ENCODE results near the gene SPATA2. TPM values are rescaled to one million over a fixed set of nuclear protein-coding genes. Genes with fewer than 3 reads are reported as not detected.
"Not testable (repeated sequence)": the region's sequence is repeated elsewhere in the genome, so short reads cannot be mapped to it uniquely, and the experiment has no call there.

Gene SPATA2
- total and polyA plus RNA-seq, 4 donors = 2.9 to 5.8 (median 4.3) TPM

DNA sequence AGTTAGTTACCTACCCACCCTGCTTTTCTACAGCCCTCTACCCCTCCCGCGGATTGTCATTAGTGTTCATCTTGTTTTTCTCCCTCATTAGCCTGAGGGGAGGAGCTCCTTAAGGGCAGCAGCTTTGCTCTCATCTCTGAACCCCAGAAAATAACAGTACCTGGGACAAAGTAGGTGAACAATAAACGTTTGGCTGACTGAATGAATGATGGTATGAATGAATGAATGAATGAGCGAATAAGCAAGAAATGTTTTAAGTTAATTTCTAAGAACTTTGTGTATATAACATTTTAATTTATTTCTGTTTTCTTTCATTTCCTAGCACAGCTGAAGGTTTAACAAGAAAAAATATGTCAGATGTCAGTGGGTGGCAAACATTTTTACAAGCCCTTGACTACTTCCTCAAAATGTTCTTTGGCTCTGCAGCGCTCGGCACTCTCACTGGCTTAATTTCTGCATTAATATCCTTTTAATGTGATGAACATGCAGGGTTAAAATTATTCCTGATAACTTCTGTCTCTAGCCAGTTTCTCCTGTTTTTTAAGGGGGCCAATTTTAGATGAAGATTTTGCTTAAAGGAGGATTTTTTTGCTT, 52.6 kb downstream of the SPATA2 start:
- Histone ChIP-seq H3K4me3 (ENCODE audit: low read length in 2 of 2) (no peak overlapping the region), H3K36me3 (ENCODE audit: control insufficient read depth in 1 of 2, insufficient read depth in 2 of 2, low read length in 1 of 2) (no peaks in the 10 kb centered on the region), H3K27me3 (ENCODE audit: control insufficient read depth in 1 of 2, insufficient read depth in 2 of 2, low read length in 1 of 2) (no peaks in the 10 kb centered on the region), H3K4me1 (ENCODE audit: control insufficient read depth in 1 of 2, insufficient read depth in 2 of 2, low read length in 2 of 2) (peaks cover 0 to 2% of the 10 kb centered on the region in 2 donors), H3K9me3 (ENCODE audit: control insufficient read depth, low read length) (no peaks in the 10 kb centered on the region), H3K27ac (ENCODE audit: low read depth in 1 of 2, low read length in 2 of 2) (no peak overlapping the region)
- 88 to 95% methylated on average over 6 of the region's 6 CpGs for WGBS, 2 donors
- ATAC-seq (ENCODE audit: low FRiP score) = no peak
- no peak for DNase-seq
- intact Hi-C loops (cut with DNase I) = no loop called here

DNA sequence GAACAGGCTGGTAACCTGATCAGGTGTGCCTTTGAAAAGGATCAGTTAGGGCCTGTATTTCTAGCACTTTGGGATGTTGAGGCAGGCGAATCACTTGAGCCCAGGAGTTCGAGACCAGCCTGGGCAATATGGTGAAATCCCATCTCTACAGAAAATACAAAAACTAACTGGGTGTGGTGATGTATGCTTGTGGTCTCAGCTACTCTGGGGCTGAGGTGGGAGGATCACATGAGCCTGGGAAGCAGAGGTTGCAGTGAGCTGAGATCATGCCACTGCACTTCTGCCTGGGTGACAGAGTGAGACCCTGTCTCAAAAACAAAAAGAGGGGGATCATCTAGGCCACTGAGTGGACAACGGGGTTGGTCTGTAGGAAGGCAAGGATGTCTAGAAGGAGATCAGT, 54.1 kb downstream of the SPATA2 start:
- H3K36me3 ChIP-seq (ENCODE audit: control insufficient read depth in 1 of 2, insufficient read depth in 2 of 2, low read length in 1 of 2); H3K4me1 ChIP-seq (ENCODE audit: control insufficient read depth in 1 of 2, insufficient read depth in 2 of 2, low read length in 2 of 2); DNase-seq; ATAC-seq (ENCODE audit: low FRiP score); H3K4me3 ChIP-seq (ENCODE audit: low read length in 2 of 2); intact Hi-C loops (cut with DNase I); H3K9me3 ChIP-seq (ENCODE audit: control insufficient read depth, low read length); H3K27me3 ChIP-seq (ENCODE audit: control insufficient read depth in 1 of 2, insufficient read depth in 2 of 2, low read length in 1 of 2): not testable (repeated sequence)
- peak overlapping the region in 1 of 2 donors; percentile 54 for H3K27ac ChIP-seq (ENCODE audit: low read depth in 1 of 2, low read length in 2 of 2)
- 95 to 96% methylated on average over 3 of the region's 3 CpGs for WGBS, 2 donors

DNA sequence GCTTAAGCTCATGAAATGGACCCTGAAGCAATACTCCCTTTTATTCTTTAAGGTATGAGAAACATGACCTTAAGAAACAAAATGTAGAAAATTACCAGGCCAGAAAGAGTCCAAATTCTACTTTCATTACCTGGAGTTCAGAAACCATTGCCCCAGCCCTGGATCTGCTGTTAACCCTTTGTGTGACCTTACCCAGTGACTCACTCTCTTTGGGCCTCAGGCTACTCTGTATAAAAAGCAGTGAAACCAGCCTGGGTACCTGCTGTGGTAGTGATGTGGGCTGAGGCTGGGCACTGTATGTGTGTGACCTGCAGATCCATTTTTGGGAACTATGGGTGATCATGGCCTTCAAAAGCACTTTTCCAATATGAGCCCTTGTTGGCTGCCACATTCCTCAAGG, 55.5 kb downstream of the SPATA2 start:
- no peak for ATAC-seq (ENCODE audit: low FRiP score)
- Histone ChIP-seq H3K9me3 (ENCODE audit: control insufficient read depth, low read length) (no peaks in the 10 kb centered on the region), H3K36me3 (ENCODE audit: control insufficient read depth in 1 of 2, insufficient read depth in 2 of 2, low read length in 1 of 2) (no peaks in the 10 kb centered on the region), H3K4me1 (ENCODE audit: control insufficient read depth in 1 of 2, insufficient read depth in 2 of 2, low read length in 2 of 2) (peaks cover 0 to 2% of the 10 kb centered on the region in 2 donors), H3K27me3 (ENCODE audit: control insufficient read depth in 1 of 2, insufficient read depth in 2 of 2, low read length in 1 of 2) (no peaks in the 10 kb centered on the region), H3K4me3 (ENCODE audit: low read length in 2 of 2) (no peak overlapping the region), H3K27ac (ENCODE audit: low read depth in 1 of 2, low read length in 2 of 2) (peak overlapping the region in 1 of 2 donors; percentile 67)
- DNase-seq = no peak
- intact Hi-C loops (cut with DNase I) = no loop called here

DNA sequence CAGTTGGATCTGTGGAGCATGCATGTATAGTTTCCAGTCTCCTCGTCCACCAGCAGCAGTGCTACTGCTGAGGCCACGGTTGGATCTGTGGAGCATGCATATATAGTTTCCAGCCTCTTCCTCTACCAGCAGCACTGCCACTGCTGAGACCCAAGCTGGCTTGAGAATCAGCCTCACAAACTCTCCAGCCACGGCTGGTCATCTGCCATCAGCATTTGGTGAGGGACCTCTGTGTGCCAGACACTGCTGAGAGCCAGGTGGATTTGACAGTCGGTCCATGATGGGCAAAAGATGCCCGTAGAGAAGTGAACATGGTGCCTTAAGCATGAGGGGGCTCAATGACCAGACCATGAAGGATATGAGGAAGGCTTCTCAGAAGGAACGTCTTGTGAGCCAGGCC, 56.3 kb downstream of the SPATA2 start:
- H3K4me3 ChIP-seq (ENCODE audit: low read length in 2 of 2) = no peak overlapping the region
- no peaks in the 10 kb centered on the region for H3K9me3 ChIP-seq (ENCODE audit: control insufficient read depth, low read length)
- H3K4me1 ChIP-seq (ENCODE audit: control insufficient read depth in 1 of 2, insufficient read depth in 2 of 2, low read length in 2 of 2) = peaks cover 0 to 2% of the 10 kb centered on the region in 2 donors
- no peaks in the 10 kb centered on the region for H3K27me3 ChIP-seq (ENCODE audit: control insufficient read depth in 1 of 2, insufficient read depth in 2 of 2, low read length in 1 of 2)
- ATAC-seq (ENCODE audit: low FRiP score) = no peak
- peak overlapping the region; percentile 80 to 84 for H3K27ac ChIP-seq (ENCODE audit: low read depth in 1 of 2, low read length in 2 of 2)
- H3K36me3 ChIP-seq (ENCODE audit: control insufficient read depth in 1 of 2, insufficient read depth in 2 of 2, low read length in 1 of 2) = no peaks in the 10 kb centered on the region
- 27 to 31% methylated on average over 6 of the region's 6 CpGs for WGBS, 2 donors
- DNase-seq = no peak
- intact Hi-C loops (cut with DNase I) = no loop called here

DNA sequence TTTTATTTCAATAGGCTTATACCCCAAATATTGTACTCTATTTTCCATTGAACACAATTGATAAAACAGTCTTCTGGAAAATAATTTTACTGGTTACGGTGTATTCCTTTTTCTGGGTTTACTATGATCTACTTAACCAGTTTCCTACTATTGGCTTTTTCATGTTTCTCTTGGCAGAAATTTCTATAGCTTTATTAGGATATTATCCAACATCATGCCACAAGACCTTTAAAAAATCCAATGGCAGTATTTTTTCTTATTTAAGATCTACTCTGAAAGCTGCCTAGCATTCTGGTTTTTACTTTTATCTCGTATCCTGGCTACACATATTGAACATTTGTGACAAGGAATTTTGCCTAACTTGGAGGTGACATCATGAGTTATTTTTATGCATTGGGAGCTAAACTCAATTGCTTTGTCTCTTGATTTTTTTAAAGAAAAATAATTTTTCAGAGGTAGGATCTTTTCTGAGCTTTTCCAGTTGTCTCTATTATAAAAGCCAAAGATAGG, 57.2 kb downstream of the SPATA2 start:
- ATAC-seq (ENCODE audit: low FRiP score) = no peak
- Histone ChIP-seq H3K36me3 (ENCODE audit: control insufficient read depth in 1 of 2, insufficient read depth in 2 of 2, low read length in 1 of 2) (no peaks in the 10 kb centered on the region), H3K27ac (ENCODE audit: low read depth in 1 of 2, low read length in 2 of 2) (no peak overlapping the region), H3K4me3 (ENCODE audit: low read length in 2 of 2) (no peak overlapping the region), H3K4me1 (ENCODE audit: control insufficient read depth in 1 of 2, insufficient read depth in 2 of 2, low read length in 2 of 2) (peaks cover 2 to 4% of the 10 kb centered on the region in 2 donors), H3K9me3 (ENCODE audit: control insufficient read depth, low read length) (no peaks in the 10 kb centered on the region), H3K27me3 (ENCODE audit: control insufficient read depth in 1 of 2, insufficient read depth in 2 of 2, low read length in 1 of 2) (no peaks in the 10 kb centered on the region)
- 3 to 11% methylated on average over 2 of the region's 2 CpGs for WGBS, 2 donors
- DNase-seq = no peak
- intact Hi-C loops (cut with DNase I) = no loop called here

DNA sequence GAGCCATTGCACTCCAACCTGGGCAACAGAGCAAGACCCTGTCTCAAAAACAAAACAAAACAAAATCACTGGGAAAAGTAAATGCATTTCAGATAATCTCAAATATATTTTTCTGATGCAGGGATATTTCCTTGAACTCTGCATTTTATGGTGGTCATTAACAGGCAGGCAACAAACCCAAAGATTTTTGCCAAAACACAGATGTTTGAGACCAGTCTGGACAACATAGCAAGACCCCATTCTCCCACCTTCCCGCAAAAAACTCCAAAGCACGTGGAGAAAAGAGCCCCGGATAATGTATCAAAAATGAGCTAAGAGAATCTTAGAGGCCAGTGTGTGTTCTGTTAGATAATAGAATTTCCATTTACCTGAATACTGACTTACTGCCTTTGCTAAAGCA, 58.4 kb downstream of the SPATA2 start:
- no peaks in the 10 kb centered on the region for H3K27me3 ChIP-seq (ENCODE audit: control insufficient read depth in 1 of 2, insufficient read depth in 2 of 2, low read length in 1 of 2)
- 97% methylated on average over 3 of the region's 3 CpGs for WGBS, 2 donors
- no peaks in the 10 kb centered on the region for H3K36me3 ChIP-seq (ENCODE audit: control insufficient read depth in 1 of 2, insufficient read depth in 2 of 2, low read length in 1 of 2)
- no peaks in the 10 kb centered on the region for H3K9me3 ChIP-seq (ENCODE audit: control insufficient read depth, low read length)
- no peak overlapping the region for H3K27ac ChIP-seq (ENCODE audit: low read depth in 1 of 2, low read length in 2 of 2)
- intact Hi-C loops (cut with DNase I) = no loop called here
- DNase-seq = no peak
- no peak for ATAC-seq (ENCODE audit: low FRiP score)
- no peak overlapping the region for H3K4me3 ChIP-seq (ENCODE audit: low read length in 2 of 2)
- peaks cover 2 to 7% of the 10 kb centered on the region in 2 donors for H3K4me1 ChIP-seq (ENCODE audit: control insufficient read depth in 1 of 2, insufficient read depth in 2 of 2, low read length in 2 of 2)

DNA sequence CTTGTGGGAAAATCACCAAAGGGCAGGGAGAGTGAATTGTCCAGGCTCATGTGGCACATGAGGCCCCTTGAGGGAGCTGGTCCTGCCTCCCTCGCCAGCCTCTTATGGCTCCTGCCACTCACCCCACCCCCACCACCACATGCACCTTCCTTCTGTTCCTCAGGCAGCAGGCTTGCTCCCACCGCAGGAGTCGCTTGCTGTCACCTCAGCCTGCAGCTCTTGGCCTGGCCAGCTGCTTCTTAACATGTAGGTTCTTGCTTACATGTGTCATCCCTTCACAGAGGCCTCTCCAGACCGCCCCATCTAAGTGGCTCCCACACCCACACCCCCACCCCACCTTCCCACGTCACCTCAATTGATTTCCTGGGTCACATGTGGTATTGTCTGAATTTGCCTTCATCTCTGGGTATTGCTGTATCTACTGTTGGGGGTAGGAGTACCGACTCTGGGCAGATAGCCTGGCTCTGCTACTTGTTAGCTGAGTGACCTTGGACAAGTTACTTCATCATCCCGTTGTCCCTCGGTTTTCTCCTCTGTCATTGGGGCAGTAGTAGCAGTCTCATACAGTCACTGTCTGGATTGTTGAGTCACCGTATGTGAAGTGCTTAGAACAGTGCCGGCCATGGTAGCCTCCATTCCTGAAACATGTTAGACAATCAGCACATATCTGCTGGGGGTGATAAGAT, 61.0 kb downstream of the SPATA2 start:
- Histone ChIP-seq H3K27ac (ENCODE audit: low read depth in 1 of 2, low read length in 2 of 2) (peak overlapping the region in 1 of 2 donors; percentile 38), H3K36me3 (ENCODE audit: control insufficient read depth in 1 of 2, insufficient read depth in 2 of 2, low read length in 1 of 2) (no peaks in the 10 kb centered on the region), H3K4me1 (ENCODE audit: control insufficient read depth in 1 of 2, insufficient read depth in 2 of 2, low read length in 2 of 2) (peaks cover 5 to 14% of the 10 kb centered on the region in 2 donors), H3K9me3 (ENCODE audit: control insufficient read depth, low read length) (no peaks in the 10 kb centered on the region), H3K4me3 (ENCODE audit: low read length in 2 of 2) (no peak overlapping the region), H3K27me3 (ENCODE audit: control insufficient read depth in 1 of 2, insufficient read depth in 2 of 2, low read length in 1 of 2) (no peaks in the 10 kb centered on the region)
- ATAC-seq (ENCODE audit: low FRiP score) = no peak
- no peak for DNase-seq
- 87 to 88% methylated on average over 10 of the region's 10 CpGs for WGBS, 2 donors
- intact Hi-C loops (cut with DNase I) = loop anchor here in 1 of 2 donors (5.0 kb wide), 2 partner anchors 33 to 242 kb away; no protein-coding TSS in a partner anchor

DNA sequence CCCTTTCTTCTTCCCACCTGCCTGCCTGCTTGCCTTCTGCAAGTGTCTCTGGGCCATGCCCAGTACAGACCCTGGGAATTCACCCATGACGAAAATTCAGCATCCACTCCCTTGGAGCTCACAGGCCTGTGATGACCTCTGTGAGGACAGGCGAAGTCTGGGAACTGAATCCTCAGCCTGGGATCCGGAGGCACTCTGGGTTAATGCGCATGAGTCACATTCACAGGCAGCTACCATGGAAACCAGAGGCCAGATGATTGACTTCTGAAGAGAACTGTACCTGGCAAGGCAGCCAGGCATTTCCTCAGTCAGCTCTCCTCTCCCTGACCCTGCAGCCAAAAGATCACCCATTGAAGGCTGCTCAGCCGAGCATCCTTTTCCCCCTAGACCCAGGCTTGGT, 61.7 kb downstream of the SPATA2 start:
- H3K4me1 ChIP-seq (ENCODE audit: control insufficient read depth in 1 of 2, insufficient read depth in 2 of 2, low read length in 2 of 2) = peaks cover 3 to 14% of the 10 kb centered on the region in 2 donors
- peak overlapping the region in 1 of 2 donors; percentile 69 for H3K27ac ChIP-seq (ENCODE audit: low read depth in 1 of 2, low read length in 2 of 2)
- no peak overlapping the region for H3K4me3 ChIP-seq (ENCODE audit: low read length in 2 of 2)
- DNase-seq (peak in 1 of 2 donors; percentile 69), ATAC-seq (ENCODE audit: low FRiP score) (peak; percentile 35)
- WGBS, 2 donors = 15 to 19% methylated on average over 5 of the region's 5 CpGs
- H3K9me3 ChIP-seq (ENCODE audit: control insufficient read depth, low read length) = no peaks in the 10 kb centered on the region
- H3K27me3 ChIP-seq (ENCODE audit: control insufficient read depth in 1 of 2, insufficient read depth in 2 of 2, low read length in 1 of 2) = no peaks in the 10 kb centered on the region
- intact Hi-C loops (cut with DNase I) = loop anchor here in 1 of 2 donors (5.0 kb wide), 2 partner anchors 34 to 241 kb away; no protein-coding TSS in a partner anchor
- no peaks in the 10 kb centered on the region for H3K36me3 ChIP-seq (ENCODE audit: control insufficient read depth in 1 of 2, insufficient read depth in 2 of 2, low read length in 1 of 2)
